K562 (cell line): Measurements from ENCODE around the gene CLEC17A. TPM values are rescaled to one million over a fixed set of nuclear protein-coding genes. Genes with fewer than 3 reads are reported as not detected.

ENCODE experiments used
- ASH1L ChIP-seq: fragments of 450-650 bp; IDR thresholded peaks from 2 replicates; pipeline ENCODE4 v1.6.1; 2018; ENCODE audit warnings: borderline replicate concordance, mild to moderate bottlenecking, low read depth; ENCODE audit not compliant: partially characterized antibody
- ATF1 ChIP-seq, 2 experiments: fragments of 450-650 bp in 1 of 2; IDR thresholded peaks; 2 replicates each; pipeline ENCODE4 v1.6.1; 2016; ENCODE audit warnings: missing compliant biosample characterization in 1 of 2, missing genetic modification characterization in 1 of 2
- E2F4 ChIP-seq: sonication (generic); formaldehyde crosslinking; IDR thresholded peaks from 2 replicates; pipeline ENCODE4 v1.8.0; 2022; ENCODE audit warnings: mild to moderate bottlenecking, low read depth, missing genetic modification reagents
- ELF1 ChIP-seq: fragments of 200-800 bp; sonication (Bioruptor generic); IDR thresholded peaks from 2 replicates; pipeline ENCODE4 v1.6.1; 2016; ENCODE audit warnings: missing genetic modification characterization, missing compliant biosample characterization
- ETV6 ChIP-seq, 3 experiments: fragments of 150-350 bp in 1 of 3; sonication (generic) in 1 of 3; formaldehyde crosslinking in 1 of 3; IDR thresholded peaks; 2 replicates each; pipeline versions ENCODE4 v1.6.1 to v1.8.0; 2014 to 2022; ENCODE audit warnings: borderline replicate concordance in 2 of 3, low read depth in 2 of 3, antibody characterized with exemption in 1 of 3, low read length in 1 of 3, mild to moderate bottlenecking in 1 of 3, missing genetic modification reagents in 1 of 3
- EZH2 ChIP-seq: IDR thresholded peaks from 2 replicates; pipeline ENCODE4 v1.6.1; 2012; ENCODE audit warnings: low read depth, mild to moderate bottlenecking, inconsistent platforms, low read length, borderline replicate concordance
- ILF3 ChIP-seq: fragments of 450-650 bp; IDR thresholded peaks from 2 replicates; pipeline ENCODE4 v1.6.1; 2018; ENCODE audit warnings: antibody characterized with exemption, mild to moderate bottlenecking, moderate library complexity, borderline replicate concordance
- KAT7 ChIP-seq: sonication (generic); formaldehyde crosslinking; IDR thresholded peaks from 2 replicates; pipeline ENCODE4 v1.8.0; 2022; ENCODE audit warnings: missing genetic modification reagents, mild to moderate bottlenecking, borderline replicate concordance
- KLF1 ChIP-seq: fragments of 450-650 bp; IDR thresholded peaks from 2 replicates; pipeline ENCODE4 v1.6.1; 2016; ENCODE audit warnings: missing genetic modification characterization, missing compliant biosample characterization
- L3MBTL2 ChIP-seq: fragments of 450-650 bp; IDR thresholded peaks from 2 replicates; pipeline ENCODE4 v1.6.1; 2016; ENCODE audit warnings: mild to moderate bottlenecking, moderate library complexity
- MEF2D ChIP-seq: conservative IDR thresholded peaks from 2 replicates; pipeline ENCODE4 v1.6.1; 2016; ENCODE audit warnings: low read depth, missing genetic modification characterization, missing compliant biosample characterization
- MEIS2 ChIP-seq: fragments of 450-650 bp; IDR thresholded peaks from 2 replicates; pipeline ENCODE4 v1.6.1; 2014; ENCODE audit warnings: mild to moderate bottlenecking; ENCODE audit not compliant: partially characterized antibody
- NCOA4 ChIP-seq: fragments of 450-650 bp; IDR thresholded peaks from 2 replicates; pipeline ENCODE4 v1.6.1; 2018; ENCODE audit warnings: mild to moderate bottlenecking; ENCODE audit not compliant: partially characterized antibody
- NCOR1 ChIP-seq: fragments of 450-650 bp; IDR thresholded peaks from 2 replicates; pipeline ENCODE4 v1.6.1; 2016; ENCODE audit warnings: mild to moderate bottlenecking, moderate library complexity
- PHF21A ChIP-seq: fragments of 450-650 bp; IDR thresholded peaks from 2 replicates; pipeline ENCODE4 v1.6.1; 2017; ENCODE audit warnings: low read depth, borderline replicate concordance
- SRF ChIP-seq, 2 experiments: fragments of 250-450, 450-650 bp in 1 of 2; sonication (Bioruptor Pico) in 1 of 2; sonication (generic) in 1 of 2; formaldehyde crosslinking; IDR thresholded peaks; 2 replicates each; pipeline versions ENCODE4 v1.5.0 to v1.5.1; 2020 to 2022; ENCODE audit warnings: mild to moderate bottlenecking in 1 of 2, missing genetic modification reagents in 1 of 2
- STAT5A ChIP-seq: IDR thresholded peaks from 2 replicates; pipeline ENCODE4 v1.6.1; 2012; ENCODE audit warnings: low read length, inconsistent platforms, borderline replicate concordance
- TAL1 ChIP-seq: fragments of 450-650 bp; IDR thresholded peaks from 2 replicates; pipeline ENCODE4 v1.6.1; 2016; ENCODE audit warnings: mild to moderate bottlenecking
- TCF15 ChIP-seq: fragments of 250-450 bp; sonication (Bioruptor Pico); IDR thresholded peaks from 2 replicates; pipeline ENCODE4 v1.8.0; 2022; ENCODE audit warnings: moderate library complexity, mild to moderate bottlenecking, inconsistent platforms
- TEAD4 ChIP-seq, 2 experiments: sonication (generic) in 1 of 2; formaldehyde crosslinking in 1 of 2; IDR thresholded peaks; 2 replicates each; pipeline versions ENCODE4 v1.6.1 to v1.8.0; 2012 to 2022; ENCODE audit warnings: borderline replicate concordance in 1 of 2, inconsistent platforms in 1 of 2, low read length in 1 of 2, mild to moderate bottlenecking in 1 of 2, missing genetic modification reagents in 1 of 2
- TFE3 ChIP-seq: fragments of 450-650 bp; formaldehyde crosslinking; IDR thresholded peaks from 2 replicates; pipeline ENCODE4 v1.4.0; 2020; ENCODE audit warnings: mild to moderate bottlenecking, mixed read lengths
- XRCC5 ChIP-seq: fragments of 200-400 bp; formaldehyde crosslinking; IDR thresholded peaks from 2 replicates; pipeline ENCODE4 v1.6.1; 2017; ENCODE audit warnings: low read depth, mild to moderate bottlenecking, low read length
- ZNF445 ChIP-seq: fragments of 250-450 bp; sonication (Bioruptor Pico); IDR thresholded peaks from 2 replicates; pipeline ENCODE4 v1.4.0; 2020; ENCODE audit warnings: low read depth, mild to moderate bottlenecking, moderate library complexity
- ZNF589 ChIP-seq: fragments of 200-800 bp; sonication (Bioruptor generic); IDR thresholded peaks from 2 replicates; pipeline ENCODE4 v1.6.1; 2016; ENCODE audit warnings: low read depth, missing genetic modification characterization, missing compliant biosample characterization
- ZNF75A ChIP-seq: fragments of 450-650 bp; formaldehyde crosslinking; IDR thresholded peaks from 2 replicates; pipeline ENCODE4 v1.4.0; 2020; ENCODE audit warnings: mild to moderate bottlenecking
- polyA plus RNA-seq, 8 experiments: library from polyadenylated mRNA; depleted of rRNA in 4 of 8; stranded (reverse) in 5 of 8; unstranded in 3 of 8; fragments of >200 nt; fragmentation: Nextera tagmentation in 2 of 8; fragmentation: Illumina TruSeq in 1 of 8; extraction: Ambion mirVana in 2 of 8; extraction: Trizol in 1 of 8; gene quantifications; 2 replicates each; pipeline versions ENCODE4 v1.2.1 to v1.2.3, GENCODE V29; 2011 to 2014; ENCODE audit warnings: inconsistent platforms in 1 of 8, missing spikeins in 1 of 8
- total RNA-seq, 7 experiments: library from RNA; depleted of rRNA in 6 of 7; stranded (reverse); fragments of >200 nt in 6 of 7; fragmentation: Illumina TruSeq in 2 of 7; extraction: Trizol in 2 of 7; gene quantifications; 2 replicates each; pipeline versions ENCODE4 v1.2.1 to v1.2.3, GENCODE V29; 2011 to 2021; ENCODE audit warnings: low replicate concordance in 1 of 7

CLEC17A gene
- total and polyA plus RNA-seq, 9 of the 15 experiments (the other 6 are each of a cell fraction or from before 2014, with no cell fraction given) = 0.03 TPM; not detected in 8

- TF ChIP-seq E2F4 (CRISPR knock-in tag) (no peak), TCF15 (CRISPR knock-in tag) (no peak), EZH2 (no peak), KLF1 (tag) (no peak), ZNF445 (CRISPR knock-in tag) (no peak), TAL1 (peak; percentile 77), STAT5A (peak; percentile 61), ZNF75A (CRISPR knock-in tag) (no peak), TFE3 (CRISPR knock-in tag) (no peak), ZNF589 (CRISPR knock-in tag) (no peak), NCOA4 (no peak), XRCC5 (no peak), MEF2D (no peak), ASH1L (no peak), SRF (CRISPR knock-in tag; IDR thresholded peaks at IDR 0.05) (0 out of 4 replicates have a peak, but pooled peaks of 1 of the 2 experiments have one; percentile 25), PHF21A (no peak), L3MBTL2 (peak; percentile 71), ATF1 (CRISPR knock-in tag; IDR thresholded peaks at IDR 0.05) (no peak), ATF1 (tag; IDR thresholded peaks at IDR 0.05) (peak; percentile 17; the same call in 1 of the 2 replicates), ELF1 (0 out of 2 replicates have a peak, but pooled peaks have one; percentile 27), NCOR1 (peak; percentile 76), KAT7 (no peak; the same call in 1 of the 2 replicates), TEAD4 (IDR thresholded peaks at IDR 0.05; ENCODE audit: low read length) (peak; percentile 88), TEAD4 (CRISPR knock-in tag; IDR thresholded peaks at IDR 0.05; ENCODE audit: borderline replicate concordance) (no peak), ETV6 (IDR thresholded peaks at IDR 0.05; ENCODE audit: borderline replicate concordance in 1 of 2, low read depth in 2 of 2, low read length in 1 of 2) (no peak), ETV6 (CRISPR knock-in tag; IDR thresholded peaks at IDR 0.05; ENCODE audit: borderline replicate concordance) (no peak), ILF3 (no peak), MEIS2 (peak; percentile 80)
Measured at GRCh38 chr19:14536926-14537692, 45.8 kb upstream of the CLEC17A start (continued).
